Activated T-cell treated with anti-CD3 and anti-CD28 coated beads, Interleukin-2, amount 50 U/mL, for 4 hours (primary cell): Measurements from ENCODE around the gene MAML2. TPM values are rescaled to one million over a fixed set of nuclear protein-coding genes. Genes with fewer than 3 reads are reported as not detected.

ENCODE experiments used
- ATAC-seq, 2 donors: fragments of 200-7000 bp; cut with Tn5 transposase; one replicate each; pipeline ENCODE4 v1.10.0; 2021
- DNase-seq: peaks from one replicate; pipeline ENCODE4 v3.0.0-alpha.2; 2020
- H3K27me3 Mint-ChIP-seq: one replicate; pipeline ENCODE4 v1.8.0; 2021; ENCODE audit warnings: low read depth, mixed read lengths
- H3K36me3 Mint-ChIP-seq: one replicate; pipeline ENCODE4 v1.8.0; 2022; ENCODE audit warnings: mixed read lengths; ENCODE audit not compliant: insufficient read depth
- H3K4me1 Mint-ChIP-seq: one replicate; pipeline ENCODE4 v1.8.0; 2021; ENCODE audit warnings: low read depth, mixed read lengths
- H3K4me3 Mint-ChIP-seq: one replicate; pipeline ENCODE4 v1.8.0; 2021; ENCODE audit warnings: mild to moderate bottlenecking, moderate library complexity, mixed read lengths
- H3K9me3 Mint-ChIP-seq: one replicate; pipeline ENCODE4 v1.8.0; 2021; ENCODE audit warnings: mixed read lengths
- total RNA-seq, 3 donors: library from RNA; stranded (reverse); gene quantifications; one replicate each; pipeline ENCODE4 v1.2.1, GENCODE V29; 2021

Gene MAML2
- total RNA-seq, 3 donors from 2014 or later, result 27.3 to 29.8 (median 29.2) TPM

GRCh38 chr11:96357794-96358193, 14.8 kb upstream of the MAML2 start:
- DNase-seq (no peak), ATAC-seq (peak; percentile 84 to 89)
- Mint-ChIP-seq H3K36me3 (peaks cover 44% of the 10 kb centered on the region), H3K4me3 (no peak overlapping the region), H3K9me3 (no peaks in the 10 kb centered on the region), H3K27me3 (no peaks in the 10 kb centered on the region), H3K4me1 (peaks cover 18% of the 10 kb centered on the region)

- H3K27me3 Mint-ChIP-seq, result no peaks in the 10 kb centered on the region
- no peak for ATAC-seq
- peaks cover 43% of the 10 kb centered on the region for H3K36me3 Mint-ChIP-seq
- peaks cover 18% of the 10 kb centered on the region for H3K4me1 Mint-ChIP-seq
- no peaks in the 10 kb centered on the region for H3K9me3 Mint-ChIP-seq
- H3K4me3 Mint-ChIP-seq, result no peak overlapping the region
- DNase-seq, result no peak
These were observed 13.9 kb upstream of the MAML2 start for GRCh38 chr11:96356848-96357247.

GRCh38 chr11:96342014-96342960, 708 bp downstream of the MAML2 start:
- peaks cover 42% of the 10 kb centered on the region for H3K4me1 Mint-ChIP-seq
- no peaks in the 10 kb centered on the region for H3K9me3 Mint-ChIP-seq
- peaks cover 19% of the 10 kb centered on the region for H3K36me3 Mint-ChIP-seq
- ATAC-seq (no peak), DNase-seq (no peak)
- H3K4me3 Mint-ChIP-seq, result peak overlapping the region; percentile 99
- no peaks in the 10 kb centered on the region for H3K27me3 Mint-ChIP-seq

GRCh38 chr11:96341211-96342013, 1.6 kb downstream of the MAML2 start:
- Mint-ChIP-seq H3K9me3 (no peaks in the 10 kb centered on the region), H3K36me3 (peaks cover 19% of the 10 kb centered on the region), H3K4me3 (peak overlapping the region; percentile 99), H3K4me1 (peaks cover 50% of the 10 kb centered on the region), H3K27me3 (no peaks in the 10 kb centered on the region)
- DNase-seq (peak; percentile 61), ATAC-seq (peak; percentile 39 to 42)

GRCh38 chr11:96340555-96340885, 2.5 kb downstream of the MAML2 start:
- Mint-ChIP-seq H3K4me1 (peaks cover 59% of the 10 kb centered on the region), H3K9me3 (no peaks in the 10 kb centered on the region), H3K4me3 (peak overlapping the region; percentile 99), H3K27me3 (no peaks in the 10 kb centered on the region), H3K36me3 (peaks cover 25% of the 10 kb centered on the region)
- ATAC-seq (no peak), DNase-seq (no peak)

GRCh38 chr11:96339706-96340554, 3.1 kb downstream of the MAML2 start:
- Mint-ChIP-seq H3K4me3 (peak overlapping the region; percentile 99), H3K27me3 (no peaks in the 10 kb centered on the region), H3K9me3 (no peaks in the 10 kb centered on the region), H3K4me1 (peaks cover 62% of the 10 kb centered on the region), H3K36me3 (peaks cover 28% of the 10 kb centered on the region)
- ATAC-seq, result no peak
- no peak for DNase-seq

- Mint-ChIP-seq H3K36me3 (peaks cover 35% of the 10 kb centered on the region), H3K4me3 (peak overlapping the region; percentile 99), H3K27me3 (no peaks in the 10 kb centered on the region), H3K9me3 (no peaks in the 10 kb centered on the region), H3K4me1 (peaks cover 69% of the 10 kb centered on the region)
- DNase-seq, result peak; percentile 20
- ATAC-seq, result peak; percentile 8 to 13
These were observed 3.9 kb downstream of the MAML2 start for GRCh38 chr11:96338910-96339705.

- Mint-ChIP-seq H3K36me3 (peaks cover 38% of the 10 kb centered on the region), H3K4me3 (peak overlapping the region; percentile 99), H3K4me1 (peaks cover 72% of the 10 kb centered on the region), H3K9me3 (no peaks in the 10 kb centered on the region), H3K27me3 (no peaks in the 10 kb centered on the region)
- ATAC-seq (peak; percentile 52 to 57), DNase-seq (peak; percentile 19)
These were observed 5.2 kb downstream of the MAML2 start for GRCh38 chr11:96337541-96338431.

- DNase-seq (no peak), ATAC-seq (no peak)
- H3K4me1 Mint-ChIP-seq, result peaks cover 88% of the 10 kb centered on the region
- no peak overlapping the region for H3K4me3 Mint-ChIP-seq
- no peaks in the 10 kb centered on the region for H3K9me3 Mint-ChIP-seq
- H3K27me3 Mint-ChIP-seq, result no peaks in the 10 kb centered on the region
- H3K36me3 Mint-ChIP-seq, result peaks cover 39% of the 10 kb centered on the region
These were observed 7.6 kb downstream of the MAML2 start for GRCh38 chr11:96335388-96335787.

- Mint-ChIP-seq H3K27me3 (no peaks in the 10 kb centered on the region), H3K4me1 (peaks cover 91% of the 10 kb centered on the region), H3K36me3 (peaks cover 43% of the 10 kb centered on the region), H3K4me3 (no peak overlapping the region), H3K9me3 (no peaks in the 10 kb centered on the region)
- DNase-seq (no peak), ATAC-seq (no peak)
These were observed 8.8 kb downstream of the MAML2 start for GRCh38 chr11:96334219-96334618.

GRCh38 chr11:96333191-96333719, 9.7 kb downstream of the MAML2 start:
- H3K27me3 Mint-ChIP-seq, result no peaks in the 10 kb centered on the region
- DNase-seq, result no peak
- ATAC-seq, result no peak
- H3K4me1 Mint-ChIP-seq, result peaks cover 90% of the 10 kb centered on the region
- H3K36me3 Mint-ChIP-seq, result peaks cover 47% of the 10 kb centered on the region
- H3K4me3 Mint-ChIP-seq, result no peak overlapping the region
- no peaks in the 10 kb centered on the region for H3K9me3 Mint-ChIP-seq

GRCh38 chr11:96332126-96332771, 10.7 kb downstream of the MAML2 start:
- Mint-ChIP-seq H3K9me3 (no peaks in the 10 kb centered on the region), H3K27me3 (no peaks in the 10 kb centered on the region), H3K4me3 (peak overlapping the region; percentile 3), H3K4me1 (peaks cover 81% of the 10 kb centered on the region), H3K36me3 (peaks cover 40% of the 10 kb centered on the region)
- ATAC-seq (no peak), DNase-seq (no peak)
